Hepatocyte (in vitro differentiated cells): ENCODE measurements around the gene NLRC3. TPM values are rescaled to one million over a fixed set of nuclear protein-coding genes. Genes with fewer than 3 reads are reported as not detected.

ENCODE experiments used
- DNase-seq: peaks from one replicate; pipeline ENCODE4 v3.0.0-alpha.2; 2016; ENCODE audit warnings: low spot score
- H2AFZ ChIP-seq: fragments of 200-600 bp; sonication (generic); 2 replicates; pipeline ENCODE4 v1.6.0; 2016; ENCODE audit warnings: antibody characterized with exemption, mild to moderate bottlenecking
- H3K27ac ChIP-seq: fragments of 200-600 bp; sonication (generic); 2 replicates; pipeline ENCODE4 v1.5.1; 2016; ENCODE audit warnings: mild to moderate bottlenecking
- H3K27me3 ChIP-seq: fragments of 200-600 bp; sonication (generic); 2 replicates; pipeline ENCODE4 v1.6.1; 2016
- H3K36me3 ChIP-seq: fragments of 200-600 bp; sonication (generic); replicated peaks from 2 replicates; pipeline ENCODE4 v1.5.1; 2016; ENCODE audit warnings: low read depth; ENCODE audit not compliant: insufficient read depth
- H3K4me1 ChIP-seq: fragments of 200-600 bp; sonication (generic); 2 replicates; pipeline ENCODE4 v1.5.1; 2016; ENCODE audit warnings: mild to moderate bottlenecking, moderate library complexity; ENCODE audit not compliant: insufficient read depth
- H3K4me2 ChIP-seq: fragments of 200-600 bp; sonication (generic); 2 replicates; pipeline ENCODE4 v1.6.0; 2016
- H3K4me3 ChIP-seq: fragments of 200-600 bp; sonication (generic); 2 replicates; pipeline ENCODE4 v1.5.1; 2016; ENCODE audit warnings: mild to moderate bottlenecking
- H3K79me2 ChIP-seq: fragments of 200-600 bp; sonication (generic); 2 replicates; pipeline ENCODE4 v1.6.0; 2017; ENCODE audit warnings: mild to moderate bottlenecking
- H3K9me2 ChIP-seq: fragments of 200-600 bp; sonication (generic); replicated peaks from 2 replicates; pipeline ENCODE4 v1.6.0; 2017; ENCODE audit warnings: mild to moderate bottlenecking; ENCODE audit not compliant: insufficient read depth
- H3K9me3 ChIP-seq: fragments of 200-600 bp; sonication (generic); 2 replicates; pipeline ENCODE4 v1.5.1; 2016; ENCODE audit warnings: low read depth, mild to moderate bottlenecking
- H4K20me1 ChIP-seq: fragments of 200-600 bp; sonication (generic); 2 replicates; pipeline ENCODE4 v1.6.0; 2016; ENCODE audit warnings: mild to moderate bottlenecking; ENCODE audit not compliant: insufficient read depth, poor library complexity, severe bottlenecking
- EZH2 ChIP-seq: fragments of 200-600 bp; sonication (generic); IDR thresholded peaks from 2 replicates; pipeline ENCODE4 v1.6.1; 2016; ENCODE audit warnings: antibody characterized with exemption, mild to moderate bottlenecking, borderline replicate concordance
- EZH2phosphoT487 ChIP-seq: fragments of 200-600 bp; sonication (generic); IDR thresholded peaks from one replicate; pipeline ENCODE4 v1.6.1; 2018; ENCODE audit warnings: antibody characterized with exemption, mild to moderate bottlenecking, low read depth, moderate library complexity; ENCODE audit not compliant: unreplicated experiment, severe bottlenecking
- WGBS: methylation state at CpG from one replicate; pipeline ENCODE4 v1.1.6; 2016; ENCODE audit warnings: low lambda C conversion rate; ENCODE audit errors: missing lambda C conversion rate; 5-methylcytosine and 5-hydroxymethylcytosine counted together
- polyA plus RNA-seq: library from polyadenylated mRNA; unstranded; fragments of >200 nt; fragmentation: Nextera tagmentation; extraction: Ambion mirVana; gene quantifications from 2 replicates; pipeline ENCODE4 v1.2.1, GENCODE V29; 2016
- total RNA-seq: library from RNA; depleted of rRNA; stranded (reverse); fragments of >200 nt; gene quantifications from 2 replicates; pipeline ENCODE4 v1.2.3, GENCODE V29; 2014
- TF ChIP-seq, protein P1 (sequence below): fragments of 200-600 bp; sonication (generic); IDR thresholded peaks from 2 replicates; pipeline ENCODE4 v1.5.1; 2016; ENCODE audit warnings: antibody characterized with exemption, mild to moderate bottlenecking; ENCODE audit not compliant: poor library complexity

Gene NLRC3
- total and polyA plus RNA-seq, 2 experiments from 2014 or later, result 0.10 to 0.15 TPM

DNA sequence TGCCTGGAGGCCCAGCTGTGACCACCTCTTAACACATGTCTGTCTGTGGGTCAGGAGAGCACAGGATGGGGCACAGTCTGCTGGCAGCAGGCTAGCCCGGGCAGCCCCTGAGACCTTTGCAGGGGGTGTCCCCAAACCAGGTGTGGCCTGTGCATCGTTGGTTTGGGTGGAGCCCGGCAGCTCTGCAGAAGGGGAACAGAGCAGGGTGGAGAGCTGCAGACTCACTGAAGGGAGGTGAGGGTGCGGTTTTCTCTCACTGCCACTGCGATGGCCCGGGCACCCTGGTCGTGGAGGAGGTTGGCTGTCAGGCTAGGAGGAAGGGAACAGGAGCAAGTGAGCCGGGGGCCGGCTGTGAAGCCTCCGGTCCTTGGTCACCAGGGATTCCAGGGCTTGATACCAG is 28.8 kb downstream of the NLRC3 start:
- Histone ChIP-seq H3K36me3 (no peaks in the 10 kb centered on the region), H3K27ac (no peak overlapping the region), H3K27me3 (no peaks in the 10 kb centered on the region), H4K20me1 (no peaks in the 10 kb centered on the region), H3K9me3 (no peaks in the 10 kb centered on the region), H3K4me2 (no peak overlapping the region), H3K4me3 (no peak overlapping the region), H3K79me2 (no peaks in the 10 kb centered on the region), H3K9me2 (no peaks in the 10 kb centered on the region), H3K4me1 (no peaks in the 10 kb centered on the region), H2AFZ (no peak overlapping the region)
- WGBS, result 94% methylated on average over 10 of the region's 10 CpGs
- no peak for DNase-seq
- no peak for TF ChIP-seq EZH2phosphoT487
- TF ChIP-seq EZH2, result no peak
- TF ChIP-seq, protein P1, sequence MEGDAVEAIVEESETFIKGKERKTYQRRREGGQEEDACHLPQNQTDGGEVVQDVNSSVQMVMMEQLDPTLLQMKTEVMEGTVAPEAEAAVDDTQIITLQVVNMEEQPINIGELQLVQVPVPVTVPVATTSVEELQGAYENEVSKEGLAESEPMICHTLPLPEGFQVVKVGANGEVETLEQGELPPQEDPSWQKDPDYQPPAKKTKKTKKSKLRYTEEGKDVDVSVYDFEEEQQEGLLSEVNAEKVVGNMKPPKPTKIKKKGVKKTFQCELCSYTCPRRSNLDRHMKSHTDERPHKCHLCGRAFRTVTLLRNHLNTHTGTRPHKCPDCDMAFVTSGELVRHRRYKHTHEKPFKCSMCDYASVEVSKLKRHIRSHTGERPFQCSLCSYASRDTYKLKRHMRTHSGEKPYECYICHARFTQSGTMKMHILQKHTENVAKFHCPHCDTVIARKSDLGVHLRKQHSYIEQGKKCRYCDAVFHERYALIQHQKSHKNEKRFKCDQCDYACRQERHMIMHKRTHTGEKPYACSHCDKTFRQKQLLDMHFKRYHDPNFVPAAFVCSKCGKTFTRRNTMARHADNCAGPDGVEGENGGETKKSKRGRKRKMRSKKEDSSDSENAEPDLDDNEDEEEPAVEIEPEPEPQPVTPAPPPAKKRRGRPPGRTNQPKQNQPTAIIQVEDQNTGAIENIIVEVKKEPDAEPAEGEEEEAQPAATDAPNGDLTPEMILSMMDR, result no peak

DNA sequence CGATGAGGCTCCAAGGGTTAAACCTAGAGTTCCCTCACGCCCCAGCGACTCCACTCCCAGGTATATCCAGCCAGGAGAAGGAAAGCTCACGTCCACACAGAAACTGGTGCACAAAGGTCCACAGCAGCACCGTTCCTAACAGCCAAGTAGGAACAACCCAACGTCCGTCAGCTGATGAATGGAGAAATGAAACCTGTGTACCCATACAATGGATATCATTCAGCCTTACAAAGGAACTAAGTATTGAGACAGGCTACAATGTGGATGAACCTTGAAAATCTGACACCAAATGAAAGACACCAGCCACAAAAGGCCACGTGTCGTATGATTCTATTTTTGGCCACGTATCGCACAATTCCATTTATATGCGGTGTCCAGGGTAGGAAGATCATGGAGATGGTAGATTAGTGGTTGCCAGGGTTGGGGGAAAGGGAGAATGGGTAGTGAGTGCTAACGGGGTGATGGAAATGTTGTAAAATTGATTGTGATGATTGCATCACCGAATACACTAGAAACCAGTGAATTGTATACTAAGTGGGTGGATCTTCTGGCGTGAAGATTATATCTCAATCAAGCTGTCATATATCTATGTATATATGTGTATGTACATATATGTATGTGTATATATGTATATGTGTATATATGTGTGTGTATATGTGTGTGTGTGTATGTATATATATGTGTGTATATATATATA is 30.1 kb downstream of the NLRC3 start:
- WGBS, result 93% methylated on average over 15 of the region's 15 CpGs
- H3K27me3 ChIP-seq, result no peaks in the 10 kb centered on the region
- no peaks in the 10 kb centered on the region for H3K9me2 ChIP-seq
- no peaks in the 10 kb centered on the region for H3K79me2 ChIP-seq
- no peak for DNase-seq
- H3K9me3 ChIP-seq, result no peaks in the 10 kb centered on the region
- H3K36me3 ChIP-seq, result no peaks in the 10 kb centered on the region
- H3K4me2 ChIP-seq, result no peak overlapping the region
- H2AFZ ChIP-seq, result no peak overlapping the region
- no peaks in the 10 kb centered on the region for H3K4me1 ChIP-seq
- TF ChIP-seq EZH2, result no peak
- TF ChIP-seq EZH2phosphoT487, result no peak
- TF ChIP-seq, protein P1, result no peak
- no peaks in the 10 kb centered on the region for H4K20me1 ChIP-seq
- no peak overlapping the region for H3K4me3 ChIP-seq
- H3K27ac ChIP-seq, result no peak overlapping the region

DNA sequence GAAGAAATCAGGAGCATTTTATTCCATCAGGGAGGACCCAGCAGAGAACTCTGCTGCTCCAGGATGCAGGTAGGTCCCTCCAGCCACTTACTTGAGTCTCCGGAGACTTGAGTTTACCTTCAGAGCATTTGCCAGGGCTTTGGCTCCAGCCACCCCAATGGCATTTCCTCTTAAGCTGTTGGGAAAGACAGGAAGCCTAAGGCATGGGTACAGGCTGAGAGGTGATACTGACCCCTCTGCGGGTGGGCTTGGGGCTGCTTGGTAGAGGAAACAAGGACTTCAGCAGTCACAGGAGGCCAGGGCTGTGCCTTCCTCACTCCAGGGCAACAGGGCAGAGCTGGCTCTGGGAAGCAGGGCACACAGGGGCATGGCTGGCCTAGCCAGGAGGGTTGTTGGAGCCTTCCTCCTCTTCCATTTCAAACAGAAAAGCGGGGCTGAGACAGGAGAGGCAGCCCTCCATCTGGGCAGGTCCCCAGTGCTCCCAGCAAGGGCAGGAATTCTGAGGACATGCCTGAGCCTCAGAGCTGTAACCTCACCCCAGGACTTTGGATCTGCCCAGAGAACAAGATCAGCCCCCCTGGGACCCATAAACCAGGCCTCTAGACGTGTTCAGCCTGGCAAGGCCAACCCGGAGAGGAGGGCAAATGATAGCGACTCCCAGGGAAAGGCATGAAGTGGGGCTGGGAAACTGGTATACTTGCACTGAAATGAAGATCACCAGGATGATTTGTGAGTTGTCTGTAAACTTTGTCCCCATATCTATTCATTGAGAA is 34.4 kb downstream of the NLRC3 start:
- Histone ChIP-seq H3K27me3 (no peaks in the 10 kb centered on the region), H3K27ac (no peak overlapping the region), H3K79me2 (no peaks in the 10 kb centered on the region), H3K4me1 (no peaks in the 10 kb centered on the region), H3K9me2 (no peaks in the 10 kb centered on the region), H3K4me3 (no peak overlapping the region), H3K4me2 (no peak overlapping the region), H3K36me3 (no peaks in the 10 kb centered on the region), H4K20me1 (no peaks in the 10 kb centered on the region), H3K9me3 (no peaks in the 10 kb centered on the region), H2AFZ (no peak overlapping the region)
- WGBS, result 85% methylated on average over 6 of the region's 6 CpGs
- no peak for DNase-seq
- TF ChIP-seq, protein P1, result no peak
